IMR-90 (cell line): Measurements from ENCODE around the gene SOX9. TPM values are rescaled to one million over a fixed set of nuclear protein-coding genes. Genes with fewer than 3 reads are reported as not detected.

ENCODE experiments used
- ATAC-seq: fragments of 200-7000 bp; cut with Tn5 transposase; 2 replicates; pipeline ENCODE4 v1.9.1; 2020; ENCODE audit warnings: low read depth, mild to moderate bottlenecking, moderate library complexity
- BruUV-seq: library from RNA; stranded (reverse); fragments of 400-500 nt; replicated peaks from 2 replicates; lab custom pipeline; 2021; lab: Mats Ljungman, UMichigan
- CTCF ChIA-PET: fragments of 300-600 bp; formaldehyde crosslinking; extraction: SDS; loops from one replicate; lab custom pipeline; 2021; ENCODE audit warnings: antibody characterized with exemption; lab: Yijun Ruan, JAX
- POLR2A ChIA-PET: fragments of 300-600 bp; sonication (Branson Sonifier 250); formaldehyde crosslinking; loops from one replicate; lab custom pipeline; 2022; ENCODE audit warnings: antibody characterized with exemption; ENCODE audit not compliant: unreplicated experiment; lab: Charles Lee
- DNase-seq: peaks from one replicate; pipeline ENCODE4 v3.0.0; 2013
- H2AFZ ChIP-seq: replicated peaks from 2 replicates; pipeline ENCODE3; 2013; ENCODE audit warnings: low read length, mild to moderate bottlenecking; ENCODE audit not compliant: poor library complexity
- H2AK5ac ChIP-seq: 2 replicates; pipeline ENCODE4 v1.6.1; 2013; ENCODE audit warnings: low read depth, low read length, inconsistent platforms
- H2AK9ac ChIP-seq: replicated peaks from 2 replicates; pipeline ENCODE3; 2013; ENCODE audit warnings: mild to moderate bottlenecking, low read depth, low read length, moderate library complexity; ENCODE audit not compliant: poor library complexity
- H2BK120ac ChIP-seq: 2 replicates; pipeline ENCODE4 v1.6.1; 2013; ENCODE audit warnings: low read depth, low read length, inconsistent platforms
- H2BK15ac ChIP-seq: 3 replicates; pipeline ENCODE4 v1.6.1; 2013; ENCODE audit warnings: low read depth, low read length, inconsistent platforms
- H2BK20ac ChIP-seq: 2 replicates; pipeline ENCODE4 v1.6.1; 2013; ENCODE audit warnings: low read depth, mild to moderate bottlenecking, inconsistent platforms, low read length, moderate library complexity
- H2BK5ac ChIP-seq: 2 replicates; pipeline ENCODE4 v1.6.1; 2013; ENCODE audit warnings: mild to moderate bottlenecking, low read depth, low read length, inconsistent platforms; ENCODE audit not compliant: poor library complexity, severe bottlenecking
- H3K14ac ChIP-seq: replicated peaks from 2 replicates; pipeline ENCODE4 v1.6.1; 2013; ENCODE audit warnings: low read depth, low read length, inconsistent platforms
- H3K18ac ChIP-seq: 2 replicates; pipeline ENCODE4 v1.6.1; 2013; ENCODE audit warnings: low read depth, low read length, control low read depth
- H3K23ac ChIP-seq: 2 replicates; pipeline ENCODE4 v1.6.1; 2013; ENCODE audit warnings: low read depth, low read length, inconsistent platforms
- H3K27ac ChIP-seq: 2 replicates; pipeline ENCODE4 v1.5.1; 2013; ENCODE audit warnings: mild to moderate bottlenecking, control low read depth, low read length; ENCODE audit not compliant: insufficient read depth
- H3K27me3 ChIP-seq: 2 replicates; pipeline ENCODE4 v1.6.1; 2013; ENCODE audit warnings: low read length; ENCODE audit not compliant: control insufficient read depth, insufficient read depth
- H3K36me3 ChIP-seq: 2 replicates; pipeline ENCODE4 v1.6.1; 2013; ENCODE audit warnings: low read length, mixed read lengths; ENCODE audit not compliant: control insufficient read depth, insufficient read depth
- H3K4ac ChIP-seq: 2 replicates; pipeline ENCODE4 v1.6.1; 2013; ENCODE audit warnings: low read depth, low read length, inconsistent platforms
- H3K4me1 ChIP-seq: 2 replicates; pipeline ENCODE4 v1.6.1; 2013; ENCODE audit warnings: low read length, mixed read lengths; ENCODE audit not compliant: control insufficient read depth, insufficient read depth
- H3K4me2 ChIP-seq: 2 replicates; pipeline ENCODE4 v1.6.1; 2013; ENCODE audit warnings: low read depth, mild to moderate bottlenecking, control low read depth, low read length, moderate library complexity
- H3K4me3 ChIP-seq: 2 replicates; pipeline ENCODE4 v1.5.1; 2013; ENCODE audit warnings: low read depth, mild to moderate bottlenecking, control low read depth, low read length, moderate library complexity; ENCODE audit not compliant: insufficient read depth
- H3K56ac ChIP-seq: 2 replicates; pipeline ENCODE4 v1.6.1; 2013; ENCODE audit warnings: low read length, inconsistent platforms; ENCODE audit not compliant: insufficient read depth; ENCODE audit errors: extremely low read depth
- H3K79me1 ChIP-seq, 2 experiments: 2 replicates each; pipeline ENCODE4 v1.6.1; 2013; ENCODE audit warnings: low read length in 2 of 2, inconsistent platforms in 1 of 2, low read depth in 1 of 2
- H3K9ac ChIP-seq: 2 replicates; pipeline ENCODE4 v1.6.1; 2013; ENCODE audit warnings: low read depth, low read length, control low read depth
- H3K9me1 ChIP-seq: 2 replicates; pipeline ENCODE4 v1.6.1; 2013; ENCODE audit warnings: low read length, inconsistent platforms; ENCODE audit not compliant: insufficient read depth
- H3K9me3 ChIP-seq: 2 replicates; pipeline ENCODE4 v1.6.1; 2013; ENCODE audit warnings: low read length; ENCODE audit not compliant: control insufficient read depth, insufficient read depth
- H4K20me1 ChIP-seq: 2 replicates; pipeline ENCODE4 v1.6.1; 2013; ENCODE audit warnings: low read length, inconsistent platforms; ENCODE audit not compliant: insufficient read depth
- H4K5ac ChIP-seq: 2 replicates; pipeline ENCODE4 v1.6.1; 2013; ENCODE audit warnings: mild to moderate bottlenecking, low read depth, low read length, control low read depth
- H4K8ac ChIP-seq, 2 experiments: 2 replicates each; pipeline ENCODE4 v1.6.1; 2013; ENCODE audit warnings: low read depth in 2 of 2, low read length in 2 of 2, control low read depth in 1 of 2, inconsistent platforms in 1 of 2
- H4K91ac ChIP-seq: 2 replicates; pipeline ENCODE4 v1.6.1; 2013; ENCODE audit warnings: low read depth, low read length, inconsistent platforms; ENCODE audit not compliant: insufficient read depth
- CEBPB ChIP-seq: IDR thresholded peaks from 2 replicates; pipeline ENCODE4 v1.6.1; 2012; ENCODE audit warnings: low read depth, low read length, improper control_type of control experiment
- WGBS, 2 experiments: methylation state at CpG; one replicate each; pipeline versions ENCODE4 v1.1.5 to v1.1.7; 2013; ENCODE audit warnings: missing lambda C conversion rate in 2 of 2; ENCODE audit not compliant: insufficient read length in 1 of 2; ENCODE audit errors: extremely low coverage in 2 of 2; 5-methylcytosine and 5-hydroxymethylcytosine counted together
- dilution Hi-C: fragments of 300-500 bp; cut with HindIII; formaldehyde crosslinking; loops from one replicate; pipeline ENCODE4 v1.14.3; 2018; ENCODE audit warnings: low sequenced_read_pairs; ENCODE audit not compliant: unreplicated experiment
- in situ Hi-C: fragments of 300-500 bp; cut with MboI; formaldehyde crosslinking; loops from 3 replicates; pipeline ENCODE4 v1.14.3; 2019; ENCODE audit warnings: low sequenced_read_pairs, inconsistent platforms, mixed read lengths
- intact Hi-C: fragments of 100-400 bp; cut with micrococcal nuclease; formaldehyde crosslinking; loops from 2 replicates; pipeline ENCODE4 v1.10.0; 2022
- polyA plus RNA-seq, 3 experiments: library from polyadenylated mRNA; depleted of rRNA; stranded (reverse); fragments of >200 nt; gene quantifications; 2 replicates each; pipeline ENCODE4 v1.2.3, GENCODE V29; 2012; ENCODE audit warnings: low replicate concordance in 1 of 3
- total RNA-seq: library from RNA; depleted of rRNA; stranded (reverse); fragments of >200 nt; gene quantifications from 2 replicates; pipeline ENCODE4 v1.2.3, GENCODE V29; 2012

Gene SOX9
- total and polyA plus RNA-seq, 2 of the 4 experiments (the other 2 are of a cell fraction) = 4.1 to 12.7 TPM

- no peak overlapping the region for H2AK9ac ChIP-seq
- in situ Hi-C loops = no loop called here
- ATAC-seq (no peak), DNase-seq (no peak)
- POLR2A ChIA-PET = no interaction called here
- no peak overlapping the region for H2BK20ac ChIP-seq
- dilution Hi-C loops = no loop called here
- H3K23ac ChIP-seq = no peak overlapping the region
- H2BK120ac ChIP-seq = no peak overlapping the region
- no peak overlapping the region for H3K27ac ChIP-seq
- no peak overlapping the region for H2BK5ac ChIP-seq
- no peak for TF ChIP-seq CEBPB
- peaks cover 6% of the 10 kb centered on the region for H3K27me3 ChIP-seq
- no peak overlapping the region for H3K4me2 ChIP-seq
- H4K20me1 ChIP-seq = no peaks in the 10 kb centered on the region
- no peaks in the 10 kb centered on the region for H3K4me1 ChIP-seq
- no peak overlapping the region for H3K18ac ChIP-seq
- H2AFZ ChIP-seq = no peak overlapping the region
- no peak overlapping the region for H3K9ac ChIP-seq
- intact Hi-C loops = no loop called here
- 38% methylated on average over 2 of the region's 3 CpGs; no CpG with 5 or more reads in 1 of the 2 experiments for WGBS, 2 experiments
- H4K91ac ChIP-seq = no peak overlapping the region
- no peaks in the 10 kb centered on the region for H3K9me1 ChIP-seq
- H3K4ac ChIP-seq = no peak overlapping the region
- no peak overlapping the region for H4K8ac ChIP-seq
- no peak overlapping the region for H2AK5ac ChIP-seq
- H3K4me3 ChIP-seq = no peak overlapping the region
- BruUV-seq = no TSS peak
- no peak overlapping the region for H3K56ac ChIP-seq
- no peak overlapping the region for H3K14ac ChIP-seq
- H3K79me1 ChIP-seq = no peaks in the 10 kb centered on the region
- H2BK15ac ChIP-seq = no peak overlapping the region
- CTCF ChIA-PET = no interaction called here
- H3K9me3 ChIP-seq = no peaks in the 10 kb centered on the region
- H4K5ac ChIP-seq = no peak overlapping the region
- no peaks in the 10 kb centered on the region for H3K36me3 ChIP-seq
Measured at GRCh38 chr17:72093707-72094106, 27.1 kb upstream of the SOX9 start.
